NCI-H1417 (cell line): ENCODE measurements around the gene GDI1.

Experiments
- DNase-seq, 3 experiments: peaks; one replicate each; lab custom pipeline; 2025; lab: John Stamatoyannopoulos, UW

The GDI1 gene

DNA sequence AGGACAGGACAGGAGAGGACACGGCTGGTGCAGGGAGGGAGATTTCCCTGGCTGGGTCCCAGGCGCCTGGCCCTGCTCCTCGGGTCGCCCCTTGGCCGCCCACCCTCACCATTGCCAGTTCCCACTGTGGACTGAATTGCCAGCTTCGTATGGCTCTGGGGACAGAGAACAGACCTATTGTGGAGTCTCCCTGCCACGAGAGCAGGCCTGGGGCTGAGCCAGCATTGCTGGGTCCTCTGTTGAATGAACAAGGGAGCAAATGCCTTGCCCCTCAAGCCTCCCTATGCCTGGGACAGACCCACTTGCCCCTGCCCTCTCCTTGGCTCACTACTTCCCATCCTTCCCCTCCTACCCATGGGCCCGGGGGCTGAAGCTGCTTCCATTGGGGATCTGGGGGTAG, 25.4 kb downstream of the GDI1 start:
- DNase-seq: no peak

DNA sequence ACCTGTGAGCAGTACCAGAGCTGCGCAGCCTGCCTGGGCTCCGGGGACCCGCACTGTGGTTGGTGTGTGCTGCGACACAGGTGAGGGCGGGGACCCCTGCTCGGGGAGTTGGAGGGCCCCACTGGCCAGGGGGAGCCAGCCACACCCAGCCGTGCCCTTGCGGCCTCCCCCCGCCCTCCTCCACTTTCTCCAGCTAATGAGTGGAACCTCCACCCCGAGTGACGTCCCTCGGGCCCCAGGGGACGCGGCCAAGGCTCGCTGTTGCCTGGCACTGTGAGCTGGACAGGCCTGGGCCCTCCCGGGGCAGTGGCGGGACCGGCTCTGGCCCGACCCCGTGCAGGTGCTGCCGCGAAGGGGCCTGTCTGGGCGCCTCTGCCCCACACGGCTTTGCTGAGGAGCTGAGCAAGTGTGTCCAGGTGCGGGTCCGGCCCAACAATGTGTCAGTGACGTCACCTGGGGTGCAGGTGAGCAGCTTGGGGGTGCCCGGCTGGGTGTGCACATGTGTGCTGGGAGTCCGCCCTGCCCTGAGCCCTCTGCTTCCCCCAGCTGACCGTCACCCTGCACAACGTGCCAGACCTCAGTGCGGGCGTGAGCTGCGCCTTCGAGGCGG, 26.8 kb downstream of the GDI1 start:
- no peak for DNase-seq

DNA sequence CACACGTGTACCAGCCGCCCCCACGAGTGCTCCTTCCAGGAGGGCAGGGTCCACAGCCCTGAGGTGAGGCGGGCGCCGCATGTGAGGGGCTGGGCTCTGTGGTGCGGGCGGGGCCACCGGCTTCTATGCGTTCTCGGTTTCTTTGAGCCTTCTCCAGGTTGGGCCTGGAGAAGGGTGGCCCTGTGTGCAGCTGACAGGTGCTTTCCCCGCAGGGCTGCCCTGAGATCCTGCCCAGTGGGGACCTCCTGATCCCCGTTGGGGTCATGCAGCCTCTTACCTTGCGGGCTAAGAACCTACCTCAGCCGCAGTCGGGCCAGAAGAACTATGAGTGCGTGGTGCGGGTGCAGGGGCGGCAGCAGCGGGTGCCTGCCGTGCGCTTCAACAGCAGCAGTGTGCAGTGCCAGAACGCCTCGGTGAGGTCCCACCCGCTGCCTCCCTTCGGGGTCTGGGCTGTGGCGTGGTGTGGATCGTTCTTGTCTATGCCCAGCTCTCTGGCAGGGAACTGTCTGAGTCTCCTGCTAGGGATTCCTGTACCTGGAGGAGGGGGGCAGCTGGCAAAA, 27.9 kb downstream of the GDI1 start:
- DNase-seq: no peak

DNA sequence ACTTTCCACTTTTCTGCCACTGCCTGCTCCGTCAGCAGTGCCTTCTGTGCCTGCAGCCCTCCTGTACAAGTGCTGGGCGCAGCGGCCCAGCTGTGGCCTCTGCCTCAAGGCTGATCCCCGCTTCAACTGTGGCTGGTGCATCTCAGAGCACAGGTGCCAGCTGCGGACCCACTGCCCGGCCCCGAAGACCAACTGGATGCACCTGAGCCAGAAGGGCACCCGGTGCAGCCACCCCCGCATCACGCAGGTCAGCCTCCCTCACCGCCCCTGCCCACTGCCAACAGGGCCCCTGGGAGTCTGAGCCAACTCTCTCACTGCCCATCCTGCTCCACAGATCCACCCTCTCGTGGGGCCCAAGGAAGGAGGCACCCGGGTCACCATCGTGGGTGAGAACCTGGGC, 28.6 kb downstream of the GDI1 start:
- DNase-seq: no peak

DNA sequence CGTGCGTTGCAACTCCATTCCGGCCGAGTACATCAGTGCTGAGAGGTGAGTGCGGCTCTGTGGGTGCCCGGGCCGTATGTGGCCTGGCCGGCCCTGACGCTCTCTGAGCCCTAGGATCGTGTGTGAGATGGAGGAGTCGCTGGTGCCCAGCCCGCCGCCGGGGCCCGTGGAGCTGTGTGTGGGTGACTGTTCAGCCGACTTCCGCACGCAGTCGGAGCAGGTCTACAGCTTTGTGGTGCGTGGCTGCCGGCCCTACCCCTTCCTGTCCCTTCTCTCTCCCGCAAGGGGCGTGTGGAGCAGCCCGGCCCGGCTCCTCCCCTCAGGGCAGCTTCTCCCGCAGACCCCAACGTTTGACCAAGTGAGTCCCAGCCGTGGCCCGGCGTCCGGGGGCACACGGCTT, 29.1 kb downstream of the GDI1 start:
- DNase-seq: no peak

DNA sequence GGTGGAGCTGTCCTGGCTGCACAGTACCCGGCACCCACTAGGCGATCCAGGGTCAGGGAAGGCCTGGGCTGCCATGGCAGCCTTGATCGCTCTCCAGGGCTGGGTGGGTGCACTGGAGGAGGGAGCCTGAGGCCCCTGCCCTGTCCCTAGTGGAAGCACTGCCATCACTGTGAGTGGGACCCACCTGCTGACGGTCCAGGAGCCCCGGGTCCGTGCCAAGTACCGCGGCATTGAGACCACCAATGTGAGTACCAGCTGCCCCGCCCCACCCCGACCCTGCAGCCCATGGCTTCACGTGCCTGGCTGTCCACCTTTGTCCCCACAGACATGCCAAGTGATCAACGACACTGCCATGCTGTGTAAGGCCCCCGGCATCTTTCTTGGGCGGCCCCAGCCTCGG, 30.0 kb downstream of the GDI1 start:
- no peak for DNase-seq

DNA sequence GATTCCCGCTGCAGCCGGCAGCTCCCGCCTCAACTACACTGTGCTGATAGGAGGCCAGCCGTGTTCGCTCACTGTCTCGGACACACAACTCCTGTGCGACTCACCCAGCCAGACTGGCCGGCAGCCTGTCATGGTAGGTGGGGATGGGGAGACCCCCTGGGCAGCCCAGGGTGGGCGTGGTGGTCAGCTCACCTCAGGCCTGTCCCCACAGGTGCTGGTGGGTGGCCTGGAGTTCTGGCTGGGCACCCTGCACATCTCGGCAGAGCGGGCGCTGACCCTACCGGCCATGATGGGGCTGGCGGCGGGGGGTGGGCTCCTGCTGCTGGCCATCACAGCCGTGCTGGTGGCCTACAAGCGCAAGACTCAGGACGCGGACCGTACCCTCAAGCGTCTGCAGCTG, 30.6 kb downstream of the GDI1 start:
- no peak for DNase-seq

DNA sequence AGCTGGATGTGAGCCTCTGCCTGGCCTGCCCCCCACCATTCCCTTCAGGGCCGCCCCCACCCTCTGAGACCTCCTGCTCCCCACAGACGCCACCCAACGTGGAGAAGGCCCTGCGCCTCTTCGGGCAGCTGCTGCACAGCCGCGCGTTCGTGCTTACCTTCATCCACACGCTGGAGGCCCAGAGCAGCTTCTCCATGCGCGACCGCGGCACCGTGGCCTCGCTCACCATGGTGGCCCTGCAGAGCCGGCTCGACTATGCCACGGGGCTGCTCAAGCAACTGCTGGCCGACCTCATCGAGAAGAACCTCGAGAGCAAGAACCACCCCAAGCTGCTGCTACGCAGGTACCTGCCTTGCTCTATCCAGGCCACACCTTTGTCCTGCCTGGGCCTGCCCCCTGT, 31.3 kb downstream of the GDI1 start:
- DNase-seq: no peak

DNA sequence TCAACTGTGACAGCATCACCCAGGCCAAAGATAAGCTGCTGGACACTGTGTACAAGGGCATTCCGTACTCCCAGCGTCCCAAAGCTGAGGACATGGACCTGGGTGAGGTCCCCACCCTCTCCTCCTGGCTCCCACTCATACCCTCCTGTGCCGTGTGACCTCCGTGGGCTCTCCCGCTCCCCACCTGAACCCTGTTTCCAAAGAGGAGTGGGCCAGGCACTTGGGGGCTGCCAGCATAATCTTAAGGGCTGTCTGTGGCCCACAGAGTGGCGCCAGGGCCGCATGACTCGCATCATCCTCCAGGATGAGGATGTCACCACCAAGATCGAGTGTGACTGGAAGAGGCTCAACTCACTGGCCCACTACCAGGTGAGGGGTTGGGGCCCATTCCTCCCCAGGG, 32.2 kb downstream of the GDI1 start:
- no peak for DNase-seq

DNA sequence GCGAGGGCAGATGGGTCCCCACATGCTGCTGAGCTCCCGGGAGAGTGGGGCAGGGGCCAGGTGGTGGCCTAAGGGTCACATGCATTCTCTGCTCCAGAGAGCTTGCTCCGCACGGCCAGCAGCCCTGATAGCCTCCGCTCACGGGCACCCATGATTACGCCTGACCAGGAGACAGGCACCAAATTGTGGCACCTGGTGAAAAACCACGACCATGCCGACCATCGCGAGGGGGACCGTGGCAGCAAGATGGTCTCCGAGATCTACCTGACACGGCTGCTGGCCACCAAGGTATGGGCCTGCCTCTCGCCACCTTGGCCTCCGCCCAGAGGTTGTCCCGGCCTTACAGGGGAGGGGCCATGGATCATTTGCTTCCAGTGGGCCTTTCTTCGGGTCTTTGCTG, 32.9 kb downstream of the GDI1 start:
- DNase-seq: no peak

DNA sequence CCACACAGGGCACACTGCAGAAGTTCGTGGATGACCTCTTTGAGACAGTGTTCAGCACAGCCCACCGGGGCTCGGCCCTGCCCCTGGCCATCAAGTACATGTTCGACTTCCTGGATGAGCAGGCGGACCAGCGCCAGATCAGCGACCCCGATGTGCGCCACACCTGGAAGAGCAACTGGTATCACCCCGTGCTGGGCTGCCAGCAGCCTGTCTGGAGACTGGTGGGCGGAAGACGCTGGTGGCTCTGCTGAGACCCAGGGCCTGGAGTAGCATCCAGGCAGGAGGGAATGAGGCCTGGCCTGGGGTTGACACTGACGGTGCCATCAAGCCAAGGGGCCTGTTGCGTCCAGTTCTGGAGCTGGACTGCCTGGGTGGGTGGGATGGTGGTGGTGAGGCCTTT, 33.5 kb downstream of the GDI1 start:
- no peak for DNase-seq

DNA sequence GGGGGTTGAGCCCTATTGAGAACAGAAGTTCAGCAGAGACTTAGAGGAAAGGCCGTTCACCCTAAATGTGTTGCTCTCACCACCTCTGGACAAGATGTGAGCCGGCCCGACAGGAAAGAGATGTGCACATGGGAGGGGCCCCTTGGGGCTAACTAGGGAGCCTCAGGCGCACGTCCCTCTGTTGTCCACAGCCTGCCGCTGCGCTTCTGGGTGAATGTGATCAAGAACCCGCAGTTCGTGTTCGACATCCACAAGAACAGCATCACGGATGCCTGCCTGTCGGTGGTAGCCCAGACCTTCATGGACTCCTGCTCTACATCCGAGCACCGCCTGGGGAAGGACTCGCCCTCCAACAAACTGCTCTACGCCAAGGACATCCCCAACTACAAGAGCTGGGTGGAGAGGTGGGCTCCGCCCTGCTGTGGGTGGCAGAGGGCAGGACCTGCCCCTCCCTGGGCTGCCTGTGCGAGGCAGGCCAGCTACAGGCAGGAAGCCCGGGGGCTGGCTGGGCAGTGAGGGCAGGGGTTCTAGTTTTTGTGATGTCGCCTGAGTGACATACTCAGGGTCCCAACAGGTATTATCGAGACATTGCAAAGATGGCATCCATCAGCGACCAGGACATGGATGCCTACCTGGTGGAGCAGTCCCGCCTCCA, 34.1 kb downstream of the GDI1 start:
- no peak for DNase-seq

DNA sequence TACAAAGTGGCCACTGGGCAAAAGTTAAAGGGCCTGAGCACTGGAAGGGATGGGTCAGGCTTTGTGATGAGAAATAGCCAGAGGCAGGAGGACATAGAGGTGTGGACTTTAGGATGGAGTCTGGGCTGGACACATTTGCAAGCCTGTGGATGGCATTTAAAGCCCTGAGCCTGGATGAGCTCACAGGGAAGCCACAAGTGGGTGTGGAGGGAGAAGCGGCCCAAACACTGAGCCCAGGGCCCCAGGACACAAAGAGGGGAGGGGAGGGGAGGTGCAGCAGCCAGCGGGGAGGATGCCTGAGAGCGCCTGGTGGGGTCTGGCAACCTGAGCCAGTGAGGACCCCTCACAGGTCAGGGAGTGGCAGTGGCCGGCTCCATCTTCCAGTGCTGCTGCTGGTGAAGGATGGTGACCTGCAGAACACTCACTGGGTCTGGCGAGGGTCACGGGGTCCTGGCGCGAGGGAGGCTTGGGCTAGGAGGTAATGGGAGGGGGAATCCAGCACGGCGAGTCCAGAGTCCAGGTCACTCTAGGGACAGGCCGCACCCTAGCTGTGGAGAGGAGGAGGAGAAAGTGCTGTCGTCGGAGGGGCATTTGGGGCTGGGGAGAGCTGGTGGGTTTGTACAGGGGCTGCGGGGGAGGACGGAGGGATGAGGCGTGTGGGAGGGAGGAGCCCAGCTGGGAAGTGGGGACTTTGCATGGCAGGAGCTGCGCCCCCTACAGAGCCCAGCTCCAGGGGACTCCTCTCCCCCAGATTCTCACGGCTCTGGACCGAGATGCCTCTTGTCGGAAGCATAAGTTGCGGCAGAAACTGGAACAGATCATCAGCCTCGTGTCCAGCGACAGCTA, 35.1 kb downstream of the GDI1 start:
- no peak for DNase-seq

DNA sequence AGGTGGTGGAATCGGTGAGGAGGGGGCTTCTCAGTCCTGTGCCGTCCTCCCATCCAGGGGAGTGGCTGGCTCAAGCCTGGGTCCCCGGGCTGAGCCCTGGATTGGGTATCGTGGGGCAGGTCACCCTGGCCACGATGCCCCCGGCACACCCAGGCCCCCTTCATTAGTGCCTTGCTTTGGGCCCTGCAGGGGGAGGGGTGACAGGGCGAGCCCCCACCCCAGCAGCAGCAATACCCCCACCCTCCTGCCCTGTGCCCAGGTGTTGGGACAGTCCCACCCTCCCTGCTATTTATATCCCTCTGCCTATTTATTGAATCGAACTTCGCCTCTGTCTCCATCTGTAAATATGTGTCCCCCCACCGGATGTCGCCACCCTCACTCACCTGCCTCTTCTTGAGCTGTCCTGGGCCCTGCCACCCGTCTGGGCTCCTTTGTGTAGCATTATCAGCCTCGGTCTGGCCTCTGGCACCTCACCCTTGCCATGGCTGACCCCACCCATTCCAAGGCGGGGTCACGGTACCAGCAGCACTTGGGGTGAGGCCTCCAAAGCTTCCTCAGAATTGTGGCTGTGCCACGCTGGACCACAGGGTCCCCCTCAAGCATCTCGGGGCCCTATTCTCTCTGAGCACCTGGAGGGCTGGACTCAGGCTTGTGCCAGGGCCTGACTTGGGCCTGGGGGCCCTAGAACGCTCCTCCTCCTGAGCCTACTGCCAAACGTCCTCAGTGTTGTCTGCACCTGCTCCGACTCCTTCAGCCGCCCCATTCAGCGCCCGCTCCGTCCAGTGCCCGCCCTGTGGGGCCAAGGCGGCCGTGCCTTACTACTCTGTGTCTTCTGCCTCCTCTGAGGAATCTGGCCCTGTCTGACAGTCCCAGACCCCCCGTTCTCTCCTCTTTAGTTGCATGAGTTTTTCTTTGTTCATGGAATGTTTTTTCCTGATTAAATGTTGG, 36.0 kb downstream of the GDI1 start:
- no peak for DNase-seq

DNA sequence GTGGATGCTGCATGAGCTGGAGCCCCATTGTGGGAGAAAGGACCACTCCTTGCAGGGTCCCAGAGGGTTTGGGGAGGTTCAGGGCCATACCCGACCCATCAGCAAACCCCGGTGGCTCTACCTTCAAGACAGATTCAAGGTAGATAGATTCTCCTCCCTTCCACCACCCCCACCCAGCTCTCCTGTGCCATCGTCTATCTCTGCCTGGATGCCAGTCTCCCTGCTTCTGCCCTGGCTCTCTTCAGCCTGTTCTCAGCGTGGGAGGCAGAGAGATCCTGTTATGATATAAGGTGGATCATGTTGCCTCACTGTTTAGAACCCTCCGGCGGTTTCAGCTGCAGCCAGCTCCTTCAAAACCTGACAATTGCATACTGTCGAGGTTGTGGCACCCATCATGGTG, 36.7 kb downstream of the GDI1 start:
- no peak for DNase-seq

DNA sequence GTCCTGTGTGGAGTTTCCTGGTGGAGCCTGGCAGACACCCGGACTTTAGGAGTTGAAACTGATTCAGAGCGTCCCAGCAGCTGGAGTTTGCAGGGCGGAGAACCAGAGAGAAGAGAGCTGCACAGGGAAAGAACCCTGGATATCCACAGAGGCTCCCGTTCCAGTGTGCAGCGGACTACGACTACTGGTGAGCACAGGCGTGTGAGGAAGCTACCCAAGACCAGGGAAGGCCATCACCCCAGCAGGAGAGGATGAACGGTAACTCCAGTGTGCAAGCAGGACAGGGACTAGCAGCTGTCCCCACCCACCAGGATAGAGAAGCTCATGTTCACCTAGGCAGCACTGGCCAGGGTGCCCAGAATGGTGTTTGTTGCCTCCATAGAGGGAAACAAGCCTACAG, 39.9 kb downstream of the GDI1 start:
- no peak for DNase-seq

DNA sequence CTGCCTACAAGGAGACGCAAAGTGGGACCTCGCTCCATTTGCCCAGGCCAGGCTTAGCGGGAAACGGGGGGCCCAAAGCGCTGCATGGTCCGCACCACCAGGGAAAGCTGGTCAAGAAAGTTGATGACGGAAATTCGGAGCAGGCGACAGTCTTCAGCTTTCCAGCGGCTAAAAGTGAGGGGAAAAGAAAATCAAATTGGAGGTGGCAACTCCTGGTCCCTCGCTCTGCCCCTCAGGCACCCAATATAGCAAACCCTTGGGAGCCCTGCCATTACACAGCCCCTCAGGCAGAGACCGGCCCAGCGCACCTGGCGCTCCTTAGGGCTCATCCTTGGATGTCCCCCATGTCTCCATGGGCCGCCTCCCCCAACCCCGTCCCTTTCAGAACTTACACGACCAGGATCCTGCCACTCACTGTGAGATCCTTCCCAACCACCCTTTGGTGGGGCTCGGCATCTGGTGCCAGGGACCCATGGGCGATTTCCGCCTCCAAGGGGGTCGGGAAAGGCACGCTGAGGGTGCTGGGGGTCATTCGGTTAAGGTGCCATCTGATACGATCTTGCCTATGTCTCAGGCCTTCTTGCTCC, 41.0 kb downstream of the GDI1 start:
- DNase-seq: peak in 1 of 3 experiments; percentile 41

DNA sequence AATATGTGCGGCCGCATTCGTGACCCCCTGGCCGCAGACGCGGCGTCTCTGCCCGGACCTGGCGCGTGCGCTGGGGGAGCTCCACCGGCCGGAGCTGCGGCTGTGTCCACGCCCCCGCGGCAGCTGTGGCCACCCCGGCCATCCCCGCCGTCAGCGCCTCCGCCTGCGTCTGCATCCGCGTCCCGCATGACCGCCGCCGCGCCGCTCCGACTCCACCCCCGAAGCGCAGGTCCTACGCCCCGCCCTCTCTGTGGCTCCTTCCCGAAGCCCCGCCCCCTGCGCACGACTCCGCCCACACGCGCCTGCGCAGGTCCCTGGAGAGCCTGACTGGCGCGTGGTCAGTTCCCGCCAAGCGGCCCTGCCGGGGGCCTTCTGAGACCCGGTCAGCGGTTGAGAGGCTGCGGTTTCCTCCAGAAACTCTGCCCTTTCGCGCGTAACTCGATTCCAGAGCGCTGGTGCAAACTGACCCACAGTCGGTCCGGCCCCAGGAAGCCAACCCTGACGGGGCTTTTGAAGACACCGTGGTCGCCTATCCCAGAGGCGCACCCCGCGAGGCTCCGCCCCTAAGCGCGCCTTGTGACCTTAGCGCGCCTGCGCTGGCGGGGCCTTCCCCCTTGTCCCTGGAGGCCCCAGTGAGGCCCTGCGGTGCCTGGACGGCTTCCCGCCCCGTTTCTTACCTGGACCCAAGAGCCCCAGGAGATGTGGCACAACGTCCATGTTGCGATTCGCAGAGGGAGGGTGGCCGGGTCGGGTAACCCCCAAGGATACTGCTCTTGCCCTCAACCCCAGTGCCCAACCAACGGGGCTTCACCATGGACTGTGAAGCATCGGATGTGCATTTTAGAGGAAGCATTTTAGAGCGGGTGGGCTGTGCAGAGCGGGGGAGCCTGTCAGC, 42.0 kb downstream of the GDI1 start, which contains the start of gene LAGE3:
Gene LAGE3 (minus strand): TSS at position 554 of the 895 bp plus-strand sequence. CDS start 366 bp downstream, at position 188.
- DNase-seq: peak; percentile 95 to 97 (median 96)

DNA sequence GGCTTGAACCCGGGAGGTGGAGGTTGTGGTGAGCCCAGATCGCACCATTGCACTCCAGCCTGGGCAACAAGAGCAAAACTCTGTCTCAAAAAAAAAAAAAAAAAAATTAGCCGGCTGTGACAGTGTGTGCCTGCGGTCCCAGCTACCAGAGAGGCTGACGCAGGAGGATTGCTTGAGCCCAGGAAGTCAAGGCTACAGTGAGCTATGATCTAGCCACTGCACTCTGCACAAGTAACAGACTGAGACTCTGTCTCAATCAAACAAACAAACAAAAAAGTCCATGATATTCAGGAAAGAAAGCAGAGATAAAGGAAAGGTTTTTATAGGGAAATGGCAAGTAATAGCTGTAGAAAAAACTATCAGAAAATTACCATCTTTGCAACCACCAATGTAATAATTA, 44.2 kb downstream of the GDI1 start:
- no peak for DNase-seq

DNA sequence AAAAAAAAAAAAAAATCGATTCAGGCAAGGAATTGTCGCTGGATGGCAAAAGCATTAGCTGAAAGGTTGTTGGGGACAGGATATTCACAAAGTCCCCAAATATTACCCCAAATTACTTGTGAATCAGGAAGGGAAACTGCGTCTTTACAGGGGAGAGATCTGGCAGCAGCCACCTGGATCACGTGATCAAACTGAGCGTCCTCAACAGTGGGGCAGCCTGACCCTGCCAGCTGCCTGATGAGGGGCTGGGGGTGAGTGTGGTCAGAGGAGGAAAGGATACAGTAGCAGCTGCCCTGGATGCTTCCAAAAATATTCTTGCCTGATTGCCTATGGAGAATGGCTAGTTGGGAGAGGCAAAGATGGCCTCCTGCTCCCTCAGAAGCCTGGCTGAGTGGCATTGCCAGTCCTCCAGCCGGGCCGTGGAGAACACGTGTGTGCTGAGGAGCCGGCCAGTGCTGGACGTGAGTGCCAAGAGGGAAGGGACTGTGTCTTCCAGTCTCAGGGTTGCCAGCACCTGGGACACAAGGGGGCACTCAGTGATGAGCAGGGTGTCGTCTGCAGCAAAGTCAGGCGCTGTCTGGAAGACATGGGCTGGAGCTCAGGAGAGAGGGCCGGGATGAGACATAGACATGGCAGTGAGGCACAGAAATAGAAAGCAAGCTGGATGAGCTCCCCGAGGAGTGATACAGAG, 45.1 kb downstream of the GDI1 start:
- DNase-seq: peak in 1 of 3 experiments; percentile 61
